MM.1S (cell line): ENCODE measurements around the gene DLGAP3.

ENCODE experiments used
- DNase-seq: peaks from one replicate; pipeline ENCODE4 v3.0.0-alpha.2; 2015
- H2AFZ ChIP-seq: fragments of 300-600 bp; sonication (generic); 2 replicates; pipeline ENCODE4 v1.6.0; 2016; ENCODE audit warnings: antibody characterized with exemption, low read length
- H3F3A ChIP-seq: fragments of 300-600 bp; sonication (generic); 2 replicates; pipeline ENCODE4 v1.6.1; 2016; ENCODE audit warnings: mild to moderate bottlenecking, antibody characterized with exemption, low read length, moderate library complexity, mixed read lengths; ENCODE audit not compliant: insufficient read depth
- H3K27ac ChIP-seq: fragments of 300-600 bp; sonication (generic); 2 replicates; pipeline ENCODE4 v1.5.1; 2016; ENCODE audit warnings: mild to moderate bottlenecking, low read length
- H3K27me3 ChIP-seq: fragments of 300-600 bp; sonication (generic); replicated peaks from 2 replicates; pipeline ENCODE4 v1.6.0; 2016; ENCODE audit warnings: low read length; ENCODE audit not compliant: insufficient read depth
- H3K36me3 ChIP-seq: fragments of 300-600 bp; sonication (generic); replicated peaks from 2 replicates; pipeline ENCODE4 v1.6.1; 2016; ENCODE audit warnings: mild to moderate bottlenecking, low read length, mixed read lengths; ENCODE audit not compliant: insufficient read depth
- H3K4me1 ChIP-seq: fragments of 300-600 bp; sonication (generic); 2 replicates; pipeline ENCODE4 v1.6.1; 2016; ENCODE audit warnings: low read length, mixed read lengths
- H3K4me2 ChIP-seq: fragments of 300-600 bp; sonication (generic); 2 replicates; pipeline ENCODE4 v1.6.0; 2016; ENCODE audit warnings: low read depth, low read length
- H3K4me3 ChIP-seq: fragments of 300-600 bp; sonication (generic); 2 replicates; pipeline ENCODE4 v1.5.1; 2016; ENCODE audit warnings: low read length, mixed read lengths
- H3K79me2 ChIP-seq: fragments of 300-600 bp; sonication (generic); 2 replicates; pipeline ENCODE4 v1.6.1; 2016; ENCODE audit warnings: mixed run types, low read length, mixed read lengths
- H3K9ac ChIP-seq: fragments of 300-600 bp; sonication (generic); 2 replicates; pipeline ENCODE4 v1.6.1; 2016; ENCODE audit warnings: low read length, mixed read lengths
- H3K9me2 ChIP-seq: fragments of 300-600 bp; sonication (generic); replicated peaks from 2 replicates; pipeline ENCODE4 v1.6.1; 2016; ENCODE audit warnings: mild to moderate bottlenecking, low read length, mixed read lengths; ENCODE audit not compliant: insufficient read depth
- H3K9me3 ChIP-seq: fragments of 300-600 bp; sonication (generic); replicated peaks from 2 replicates; pipeline ENCODE4 v1.6.1; 2016; ENCODE audit warnings: mild to moderate bottlenecking, low read length, mixed read lengths; ENCODE audit not compliant: insufficient read depth
- H4K20me1 ChIP-seq: fragments of 300-600 bp; sonication (generic); 2 replicates; pipeline ENCODE4 v1.6.1; 2016; ENCODE audit warnings: mild to moderate bottlenecking, low read length, moderate library complexity, mixed read lengths; ENCODE audit not compliant: insufficient read depth
- EZH2 ChIP-seq: fragments of 300-600 bp; sonication (generic); optimal IDR thresholded peaks from 2 replicates; pipeline ENCODE3; 2017; ENCODE audit warnings: low read depth, mild to moderate bottlenecking, antibody characterized with exemption, low read length, mixed read lengths
- EZH2phosphoT487 ChIP-seq: fragments of 300-600 bp; sonication (generic); IDR thresholded peaks from 2 replicates; pipeline ENCODE4 v1.6.1; 2018; ENCODE audit warnings: antibody characterized with exemption, low read length
- TF ChIP-seq, protein P1 (sequence below): fragments of 300-600 bp; sonication (generic); IDR thresholded peaks from 2 replicates; pipeline ENCODE4 v1.5.1; 2016; ENCODE audit warnings: antibody characterized with exemption, low read length, mixed read lengths

Gene DLGAP3

DNA sequence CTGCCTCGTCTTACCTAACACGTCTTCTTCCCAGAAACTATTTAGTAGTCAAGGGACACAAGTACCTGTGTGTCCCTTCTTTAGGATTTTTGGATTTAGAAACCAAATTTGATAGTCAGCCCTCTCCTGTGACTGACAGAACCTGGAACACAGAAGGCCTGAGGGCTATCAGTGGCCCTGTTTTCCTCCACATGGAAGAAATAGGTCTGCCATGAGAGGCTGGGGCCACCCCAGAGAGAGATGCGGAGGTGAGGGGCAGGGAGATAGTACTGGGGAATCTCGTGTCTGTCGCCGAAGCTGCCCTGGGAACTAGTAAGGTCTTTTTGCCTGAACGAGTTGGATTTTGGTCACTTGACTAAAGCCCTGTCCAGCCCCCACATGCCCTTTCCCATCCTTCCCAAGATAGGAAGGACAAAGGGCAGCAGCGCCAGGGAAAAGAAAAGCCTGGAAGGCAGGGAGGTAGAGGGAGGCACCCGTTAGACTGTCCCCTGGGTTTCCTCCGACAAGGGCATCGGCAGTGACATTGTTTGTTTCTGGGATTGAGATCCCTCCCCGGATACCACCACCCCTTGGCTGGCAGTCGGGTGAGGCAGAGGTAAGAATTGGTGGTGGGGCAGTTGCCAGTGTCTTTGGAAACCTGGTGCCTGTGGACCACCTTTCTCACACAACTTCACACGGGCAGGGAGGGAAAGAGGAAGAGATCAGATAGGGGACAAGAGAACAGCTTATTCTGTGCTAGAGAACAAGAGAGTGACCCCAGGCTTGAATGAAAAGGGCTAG is 89.7 kb downstream of the DLGAP3 start:
- Histone ChIP-seq H3K9ac (no peak overlapping the region), H3K27ac (no peak overlapping the region), H4K20me1 (no peaks in the 10 kb centered on the region), H3K4me2 (no peak overlapping the region), H3K9me3 (no peaks in the 10 kb centered on the region), H3K79me2 (no peaks in the 10 kb centered on the region), H2AFZ (no peak overlapping the region), H3K9me2 (no peaks in the 10 kb centered on the region), H3K4me1 (no peaks in the 10 kb centered on the region), H3F3A (no peaks in the 10 kb centered on the region), H3K36me3 (no peaks in the 10 kb centered on the region), H3K27me3 (no peaks in the 10 kb centered on the region), H3K4me3 (no peak overlapping the region)
- TF ChIP-seq EZH2phosphoT487 (no peak), EZH2 (no peak)
- TF ChIP-seq, protein P1, sequence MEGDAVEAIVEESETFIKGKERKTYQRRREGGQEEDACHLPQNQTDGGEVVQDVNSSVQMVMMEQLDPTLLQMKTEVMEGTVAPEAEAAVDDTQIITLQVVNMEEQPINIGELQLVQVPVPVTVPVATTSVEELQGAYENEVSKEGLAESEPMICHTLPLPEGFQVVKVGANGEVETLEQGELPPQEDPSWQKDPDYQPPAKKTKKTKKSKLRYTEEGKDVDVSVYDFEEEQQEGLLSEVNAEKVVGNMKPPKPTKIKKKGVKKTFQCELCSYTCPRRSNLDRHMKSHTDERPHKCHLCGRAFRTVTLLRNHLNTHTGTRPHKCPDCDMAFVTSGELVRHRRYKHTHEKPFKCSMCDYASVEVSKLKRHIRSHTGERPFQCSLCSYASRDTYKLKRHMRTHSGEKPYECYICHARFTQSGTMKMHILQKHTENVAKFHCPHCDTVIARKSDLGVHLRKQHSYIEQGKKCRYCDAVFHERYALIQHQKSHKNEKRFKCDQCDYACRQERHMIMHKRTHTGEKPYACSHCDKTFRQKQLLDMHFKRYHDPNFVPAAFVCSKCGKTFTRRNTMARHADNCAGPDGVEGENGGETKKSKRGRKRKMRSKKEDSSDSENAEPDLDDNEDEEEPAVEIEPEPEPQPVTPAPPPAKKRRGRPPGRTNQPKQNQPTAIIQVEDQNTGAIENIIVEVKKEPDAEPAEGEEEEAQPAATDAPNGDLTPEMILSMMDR = no peak
- DNase-seq = no peak

DNA sequence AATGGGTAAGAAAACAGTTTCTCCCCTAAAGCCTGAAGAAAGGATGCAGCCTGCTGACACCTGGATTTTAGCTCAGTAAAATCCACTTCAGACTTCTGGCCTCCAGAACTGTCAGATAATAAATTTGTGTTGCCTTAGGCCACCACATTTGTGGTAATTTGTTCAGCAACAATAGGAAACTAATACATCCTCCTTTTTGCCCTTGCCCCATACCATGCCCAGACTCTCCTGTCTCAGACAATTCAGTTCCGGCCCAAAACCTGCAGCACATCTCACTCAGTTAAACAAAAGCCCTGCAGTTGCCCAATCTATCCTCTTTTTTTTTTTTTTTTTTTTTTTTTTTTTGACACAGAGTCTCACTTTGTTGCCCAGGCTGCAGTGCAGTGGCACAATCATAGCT is 95.7 kb downstream of the DLGAP3 start:
- no peaks in the 10 kb centered on the region for H3K27me3 ChIP-seq
- no peak overlapping the region for H2AFZ ChIP-seq
- H3K9ac ChIP-seq = no peak overlapping the region
- H3K79me2 ChIP-seq = no peaks in the 10 kb centered on the region
- H3K4me2 ChIP-seq = no peak overlapping the region
- no peak for DNase-seq
- H4K20me1 ChIP-seq = no peaks in the 10 kb centered on the region
- H3K4me3 ChIP-seq = no peak overlapping the region
- no peak overlapping the region for H3K27ac ChIP-seq
- no peaks in the 10 kb centered on the region for H3K36me3 ChIP-seq
- no peak for TF ChIP-seq EZH2
- no peak for TF ChIP-seq EZH2phosphoT487
- TF ChIP-seq, protein P1 = no peak
- H3K4me1 ChIP-seq = no peaks in the 10 kb centered on the region
- no peaks in the 10 kb centered on the region for H3K9me3 ChIP-seq
- no peaks in the 10 kb centered on the region for H3K9me2 ChIP-seq
- no peaks in the 10 kb centered on the region for H3F3A ChIP-seq

GRCh38 chr1:34831721-34832246 is 97.7 kb downstream of the DLGAP3 start:
- no peaks in the 10 kb centered on the region for H3K36me3 ChIP-seq
- no peak overlapping the region for H3K27ac ChIP-seq
- no peaks in the 10 kb centered on the region for H3K4me1 ChIP-seq
- no peak for DNase-seq
- no peaks in the 10 kb centered on the region for H3F3A ChIP-seq
- no peak overlapping the region for H2AFZ ChIP-seq
- no peak overlapping the region for H3K4me3 ChIP-seq
- TF ChIP-seq EZH2 (no peak), EZH2phosphoT487 (no peak)
- TF ChIP-seq, protein P1 = no peak
- no peaks in the 10 kb centered on the region for H3K9me2 ChIP-seq
- no peaks in the 10 kb centered on the region for H3K79me2 ChIP-seq
- no peak overlapping the region for H3K9ac ChIP-seq
- H3K27me3 ChIP-seq = no peaks in the 10 kb centered on the region
- no peaks in the 10 kb centered on the region for H4K20me1 ChIP-seq
- H3K4me2 ChIP-seq = no peak overlapping the region
- no peaks in the 10 kb centered on the region for H3K9me3 ChIP-seq
